ENCODE results near the gene PLD4. TPM values are rescaled to one million over a fixed set of nuclear protein-coding genes. Genes with fewer than 3 reads are reported as not detected.
"Not testable (repeated sequence)": the region's sequence is repeated elsewhere in the genome, so short reads cannot be mapped to it uniquely, and the experiment has no call there.

PLD4 gene
- total RNA-seq, 1 donor from 2014 or later = 0.80 TPM

GRCh38 chr14:104941508-104942365 is 17.1 kb downstream of the PLD4 start:
- ATAC-seq = no peak

GRCh38 chr14:104942586-104942985 is 17.9 kb downstream of the PLD4 start:
- no peak for ATAC-seq

- not testable (repeated sequence) for ATAC-seq
These were observed 18.7 kb downstream of the PLD4 start for GRCh38 chr14:104943216-104944015.

GRCh38 chr14:104944016-104944308 is 19.3 kb downstream of the PLD4 start:
- ATAC-seq = not testable (repeated sequence)

- not testable (repeated sequence) for ATAC-seq
These were observed 19.9 kb downstream of the PLD4 start for GRCh38 chr14:104944436-104945205.

- not testable (repeated sequence) for ATAC-seq
These were observed 20.6 kb downstream of the PLD4 start for GRCh38 chr14:104945266-104945665.

GRCh38 chr14:104945986-104946965 is 21.6 kb downstream of the PLD4 start:
- ATAC-seq = not testable (repeated sequence)

- ATAC-seq = not testable (repeated sequence)
These were observed 22.5 kb downstream of the PLD4 start for GRCh38 chr14:104947201-104947600.

- not testable (repeated sequence) for ATAC-seq
These were observed 23.4 kb downstream of the PLD4 start for GRCh38 chr14:104947881-104948735.

GRCh38 chr14:104948736-104949031 is 24.0 kb downstream of the PLD4 start:
- no peak for ATAC-seq

GRCh38 chr14:104949406-104949955 is 24.8 kb downstream of the PLD4 start:
- ATAC-seq = not testable (repeated sequence)

- no peak for ATAC-seq
These were observed 25.3 kb downstream of the PLD4 start for GRCh38 chr14:104950021-104950420.

GRCh38 chr14:104950701-104951100 is 26.0 kb downstream of the PLD4 start:
- ATAC-seq = not testable (repeated sequence)

- ATAC-seq = not testable (repeated sequence)
These were observed 27.4 kb downstream of the PLD4 start for GRCh38 chr14:104951863-104952657.

GRCh38 chr14:104953097-104953496 is 28.4 kb downstream of the PLD4 start:
- no peak for ATAC-seq

- ATAC-seq = peak; percentile 7
These were observed 29.4 kb downstream of the PLD4 start for GRCh38 chr14:104953896-104954656.

- ATAC-seq = peak; percentile 7
These were observed 30.2 kb downstream of the PLD4 start for GRCh38 chr14:104954746-104955395.

GRCh38 chr14:104955396-104955770 is 30.7 kb downstream of the PLD4 start:
- peak; percentile 18 for ATAC-seq

Measured in esophagus mucosa (tissue), 1 donor.